HG02678 (cell line): ENCODE results near the gene MEI1.

Experiments used
- ATAC-seq: cut with Tn5 transposase; IDR thresholded peaks from one replicate; pipeline ENCODE4 v1.9.1; 2021; ENCODE audit warnings: mild to moderate bottlenecking, moderate library complexity; ENCODE audit not compliant: unreplicated experiment

Gene MEI1

DNA sequence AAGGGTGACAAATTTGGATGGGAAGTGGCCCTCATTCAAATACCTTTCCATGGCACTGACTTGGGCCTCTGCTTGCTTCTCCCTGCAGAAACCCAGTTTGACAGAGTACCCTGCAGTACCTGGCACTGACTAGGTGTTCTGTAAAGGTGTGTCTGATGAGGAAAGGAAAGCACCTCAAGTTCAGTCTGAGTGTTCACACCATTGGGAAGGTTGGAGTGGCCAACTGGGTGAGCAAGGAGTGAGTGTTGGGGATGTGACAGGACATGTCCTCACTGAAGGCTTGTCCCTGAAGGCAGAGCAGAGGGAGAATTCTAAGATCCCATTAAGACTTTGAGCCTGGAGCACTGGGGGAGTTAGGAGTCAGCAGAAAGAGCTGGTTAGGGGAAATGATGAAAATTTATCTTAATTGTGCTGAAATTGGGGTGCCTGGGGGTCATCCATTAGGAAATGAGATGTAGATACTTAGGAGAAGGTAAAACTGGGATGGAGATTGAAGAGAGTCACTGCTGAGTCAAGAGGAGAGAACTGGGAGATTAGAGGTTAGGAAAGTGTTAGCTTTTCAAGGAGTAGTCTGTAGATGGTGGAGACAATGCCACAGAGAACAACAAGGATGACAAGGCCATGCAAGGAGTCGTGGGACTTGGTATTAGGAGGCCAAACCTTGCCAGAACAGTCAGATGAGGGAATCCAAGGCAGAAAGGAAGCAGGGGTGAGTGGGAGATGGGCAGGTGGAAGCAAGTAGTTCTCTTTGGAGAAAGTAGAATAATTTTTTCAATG, 139.7 kb downstream of the MEI1 start:
- ATAC-seq, result no peak

DNA sequence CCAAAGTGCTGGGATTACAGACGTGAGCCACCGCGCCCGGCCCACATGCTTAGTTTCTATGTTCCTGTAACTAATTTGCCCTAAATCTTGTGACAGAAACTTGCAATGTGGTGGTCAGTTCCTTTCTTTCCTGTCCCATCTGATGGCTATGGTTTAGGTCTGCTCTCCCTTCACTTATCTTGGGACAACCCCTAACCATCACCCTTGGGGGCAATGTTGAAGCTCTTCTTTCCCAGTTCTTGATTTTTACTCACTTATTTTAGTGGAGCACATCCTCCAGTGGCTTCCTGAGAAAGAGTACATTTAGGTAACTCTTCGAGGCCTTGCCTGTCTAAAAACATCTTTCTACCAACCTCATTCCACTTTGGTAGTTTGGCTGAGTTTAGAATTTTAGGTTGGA, 140.9 kb downstream of the MEI1 start:
- no peak for ATAC-seq

DNA sequence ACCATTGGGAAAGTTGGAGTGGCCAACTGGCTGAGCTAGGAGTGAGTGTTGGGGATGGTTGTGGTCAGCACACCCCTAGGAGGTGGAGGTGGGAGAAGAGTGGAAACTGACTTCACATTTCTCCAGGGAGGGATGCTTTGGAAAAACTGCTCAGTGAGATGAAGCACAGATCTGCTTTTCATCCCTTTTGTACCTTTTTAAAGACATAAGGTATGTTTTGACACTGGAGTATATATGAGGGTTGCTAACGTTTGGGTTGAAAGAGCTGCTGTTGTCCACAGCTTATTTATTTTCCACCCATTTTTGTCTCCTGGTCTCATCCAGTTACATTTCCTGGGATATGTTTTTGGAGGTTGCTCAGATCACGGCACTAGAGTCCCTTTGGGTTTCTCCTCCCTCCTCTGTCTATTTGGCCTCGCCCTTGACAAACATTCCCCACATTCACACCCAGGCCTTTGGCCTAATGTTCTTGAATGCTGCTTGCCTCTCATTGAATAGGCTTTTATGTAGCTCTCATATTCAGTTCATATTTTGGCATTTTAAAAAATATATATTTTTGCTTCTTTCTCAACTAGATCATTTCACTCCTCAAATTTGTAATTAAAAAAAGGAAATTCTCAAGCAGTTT, 141.9 kb downstream of the MEI1 start:
- ATAC-seq, result no peak

DNA sequence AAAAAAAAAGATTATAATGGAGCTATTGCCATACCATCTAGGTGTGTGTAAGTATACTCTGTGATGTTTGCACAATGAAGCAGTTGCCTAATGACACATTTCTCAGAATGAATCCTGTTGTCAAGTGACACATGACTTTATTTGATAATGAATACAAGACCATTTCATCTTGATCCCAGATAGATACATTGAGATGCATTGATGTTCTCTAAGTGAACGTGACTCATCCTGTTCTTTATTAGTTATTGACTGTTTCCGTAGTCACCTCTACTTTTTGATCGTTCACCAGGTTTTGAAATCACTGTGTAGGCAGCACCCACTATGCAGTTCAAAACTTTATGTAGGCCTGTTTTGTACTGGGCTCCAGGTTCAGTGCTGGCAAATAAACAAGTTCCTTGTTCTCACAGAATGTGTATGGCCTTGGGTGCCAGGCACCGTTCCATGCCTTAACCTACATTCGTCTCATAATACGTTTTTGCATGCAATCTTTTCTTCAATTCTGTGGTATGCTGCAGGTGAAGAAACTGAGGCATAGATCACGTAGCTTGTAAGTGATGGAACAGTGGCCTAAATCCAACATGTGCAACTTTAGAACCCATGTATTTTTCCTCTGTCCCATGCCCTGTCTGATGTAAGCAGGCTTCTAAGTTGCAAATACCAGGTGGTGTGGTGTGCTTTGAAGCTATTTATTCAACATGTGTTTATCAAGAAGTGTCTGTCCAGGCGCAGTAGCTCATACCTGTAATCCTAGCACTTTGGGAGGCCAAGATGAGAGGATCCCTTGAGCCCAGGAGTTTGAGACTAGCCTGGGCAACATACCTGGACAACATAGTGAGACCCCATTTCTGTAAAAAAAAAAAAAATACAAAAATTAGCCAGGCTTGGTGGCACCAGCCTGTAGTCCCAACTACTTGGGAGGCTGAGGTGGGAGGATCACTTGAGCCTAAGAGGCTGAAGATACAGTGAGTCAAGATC, 144.0 kb downstream of the MEI1 start:
- no peak for ATAC-seq

DNA sequence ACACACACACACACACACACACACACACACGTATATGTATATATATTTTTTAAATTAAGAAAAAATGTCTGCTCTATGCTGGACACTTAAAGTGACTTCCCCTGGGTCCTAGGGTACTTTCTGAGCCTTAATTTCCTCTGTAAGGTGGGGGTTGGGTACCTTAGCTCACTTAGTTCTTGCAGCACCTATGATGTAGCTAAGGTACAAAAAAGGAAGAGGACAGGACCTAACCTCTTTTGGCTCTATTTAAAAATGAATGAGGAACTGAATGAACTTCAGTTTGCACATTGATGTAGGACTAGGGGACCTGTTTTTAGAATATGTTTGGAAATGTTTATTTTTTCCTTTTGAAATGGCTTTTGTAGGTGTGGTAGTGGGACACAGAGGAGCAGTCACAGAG, 144.7 kb downstream of the MEI1 start:
- ATAC-seq, result no peak

DNA sequence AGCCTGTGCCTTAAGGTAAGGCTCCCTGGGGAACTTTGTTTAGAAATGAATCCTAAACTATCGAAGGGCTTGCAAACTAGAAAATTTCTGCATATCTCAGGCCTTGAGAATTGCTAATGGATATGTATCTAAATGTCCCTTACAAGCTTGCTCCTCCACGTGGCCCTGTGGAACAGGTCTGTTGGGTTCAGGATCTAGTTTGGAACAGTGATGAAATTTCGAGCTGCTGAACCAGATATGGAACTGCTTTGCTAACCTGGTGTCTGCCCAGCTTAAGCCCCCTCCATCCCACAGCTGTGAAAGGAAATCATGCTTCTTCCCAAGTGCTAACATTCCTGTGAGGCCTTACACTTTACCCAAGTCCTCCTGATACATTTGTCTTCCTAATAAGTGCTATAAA, 145.2 kb downstream of the MEI1 start:
- no peak for ATAC-seq

DNA sequence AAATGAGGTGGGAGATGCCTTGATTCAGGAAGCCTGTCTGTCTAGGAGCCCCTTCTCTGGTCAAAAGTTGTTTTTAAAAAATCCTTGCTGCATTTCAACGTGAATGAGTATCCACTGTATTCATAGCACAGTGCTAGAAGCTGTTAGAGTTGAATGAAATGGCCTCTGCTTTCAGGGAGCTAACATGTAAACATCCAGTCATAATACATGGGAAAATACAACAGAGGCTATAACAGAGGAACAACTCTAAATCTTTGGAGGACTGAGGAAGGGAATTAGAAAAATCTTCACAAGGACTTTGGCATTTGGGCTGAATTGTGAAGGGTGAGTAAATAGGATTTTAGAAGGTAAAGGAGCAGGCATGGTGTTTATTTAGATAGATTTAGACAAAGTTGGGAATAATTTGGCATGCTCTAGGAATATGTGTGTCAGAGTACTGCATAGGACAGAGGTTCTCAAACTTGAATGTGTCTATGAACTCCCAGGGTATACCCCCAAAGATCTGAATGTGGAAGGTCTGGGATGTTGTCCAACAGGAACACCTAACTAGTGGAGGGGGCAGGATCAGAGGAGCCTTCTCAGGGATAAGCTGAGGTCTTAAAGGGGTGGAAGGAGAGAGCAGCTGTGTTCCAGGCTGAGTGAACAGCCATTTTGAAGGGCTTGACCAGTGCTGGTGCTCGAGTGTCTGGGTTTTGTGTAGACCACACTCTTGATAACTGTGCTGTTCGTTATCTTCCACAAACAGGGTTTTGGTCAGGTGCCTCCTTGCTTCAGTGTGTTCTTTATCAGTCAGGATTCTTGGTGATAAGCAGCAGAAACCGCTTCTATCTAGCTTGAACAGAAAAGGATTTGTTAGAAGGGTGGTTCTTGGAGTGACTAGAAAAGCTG, 146.3 kb downstream of the MEI1 start:
- ATAC-seq, result no peak

DNA sequence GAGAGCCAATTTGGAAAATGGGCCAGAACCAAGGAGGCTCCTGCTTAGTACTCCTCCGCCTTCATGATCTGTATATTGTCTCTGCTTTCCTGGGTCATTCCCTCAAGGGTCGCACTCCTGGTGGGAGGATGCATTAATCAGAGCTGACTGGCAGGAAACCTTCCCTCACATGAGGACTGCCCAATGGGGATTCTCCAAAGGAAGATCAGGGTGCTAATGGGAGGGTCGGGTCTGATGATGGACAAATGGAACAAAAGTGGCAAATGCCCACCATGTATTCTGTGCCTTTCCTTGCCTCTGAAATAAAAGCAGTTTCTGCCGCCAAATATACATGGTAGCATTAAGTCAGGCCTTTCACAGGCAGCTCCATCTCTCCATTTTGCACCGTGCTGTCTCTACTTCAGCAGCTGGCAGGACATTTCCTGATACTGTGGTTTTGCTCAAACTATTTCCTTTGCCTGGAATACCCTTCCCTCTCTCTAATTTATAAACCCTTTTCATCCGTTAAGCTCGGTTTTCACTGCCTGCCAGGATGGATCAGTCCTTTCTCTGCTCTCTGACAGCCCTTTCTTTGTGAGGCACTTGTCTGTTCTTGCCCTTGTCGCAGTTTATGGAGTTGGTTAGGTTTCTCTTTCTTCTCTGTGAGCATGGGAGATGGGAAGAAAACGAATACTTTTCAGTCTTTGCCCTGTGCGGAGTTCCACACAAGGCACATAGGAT, 147.1 kb downstream of the MEI1 start:
- no peak for ATAC-seq

DNA sequence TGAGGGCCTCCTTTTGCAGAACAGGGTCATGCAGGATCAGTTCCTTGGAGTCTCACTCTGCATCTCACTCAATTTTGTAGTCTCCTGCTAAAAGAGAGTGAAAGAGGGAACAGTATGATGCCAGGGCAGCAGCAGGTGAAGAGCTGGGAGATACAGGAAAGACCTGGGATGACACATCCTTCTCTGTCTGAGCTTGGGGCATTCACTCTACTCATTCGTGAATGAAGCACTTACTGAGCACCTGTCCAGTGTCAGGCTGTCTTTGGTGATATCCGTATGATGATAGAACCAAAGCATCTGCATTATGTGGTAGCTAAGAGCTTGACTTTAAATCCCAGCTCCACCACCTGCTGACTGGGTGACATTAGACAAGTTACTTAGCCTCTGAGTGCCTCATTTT, 148.0 kb downstream of the MEI1 start:
- ATAC-seq, result no peak

DNA sequence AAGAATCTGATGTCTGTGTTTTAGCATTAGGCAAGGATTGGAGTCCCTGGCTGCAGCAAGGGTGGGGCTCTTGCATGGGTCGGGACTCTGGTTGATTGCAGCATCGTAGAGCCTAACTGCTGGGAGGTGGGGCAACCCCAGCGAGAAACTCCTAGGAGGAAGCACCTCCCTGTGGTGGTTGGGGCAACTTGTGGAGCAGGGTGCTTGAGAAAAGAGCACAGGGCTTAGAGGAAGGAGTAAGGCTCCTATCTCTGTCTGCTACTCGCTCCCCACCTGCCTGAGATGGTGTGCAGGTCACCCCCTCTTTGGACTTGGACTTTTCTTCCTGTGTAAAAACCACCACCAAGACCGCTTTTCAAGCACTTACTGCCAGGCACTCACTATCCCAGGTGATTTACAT, 149.2 kb downstream of the MEI1 start:
- ATAC-seq, result no peak
